ENCODE measurements around the gene RPUSD2. TPM values are rescaled to one million over a fixed set of nuclear protein-coding genes. Genes with fewer than 3 reads are reported as not detected.

Gene RPUSD2
- total and polyA plus RNA-seq, 2 experiments from 2014 or later, result 22.0 to 25.5 TPM

GRCh38 chr15:40545457-40545856, 23.6 kb upstream of the RPUSD2 start:
- no peak overlapping the region for H3K27ac Mint-ChIP-seq
- H3K4me1 Mint-ChIP-seq, result no peaks in the 10 kb centered on the region
- no peaks in the 10 kb centered on the region for H3K36me3 ChIP-seq (ENCODE audit: insufficient read depth)
- no peaks in the 10 kb centered on the region for H3K79me2 ChIP-seq (replicated peaks; ENCODE audit: insufficient read depth)
- H3K9me3 Mint-ChIP-seq, result no peaks in the 10 kb centered on the region
- no peaks in the 10 kb centered on the region for H3K9me2 ChIP-seq (ENCODE audit: insufficient read depth)
- no peaks in the 10 kb centered on the region for H3K27me3 ChIP-seq (ENCODE audit: insufficient read depth)
- no peak overlapping the region for H2AFZ ChIP-seq
- H3K27ac ChIP-seq (ENCODE audit: low read depth), result no peak overlapping the region
- no peak overlapping the region for H3K4me3 Mint-ChIP-seq
- TF ChIP-seq POLR2AphosphoS5 (IDR thresholded peaks at IDR 0.05; ENCODE audit: low read depth) (no peak), ZNF331 (CRISPR knock-in tag; IDR thresholded peaks at IDR 0.05; ENCODE audit: low read depth) (no peak), CTCF (conservative IDR thresholded peaks at IDR 0.05; ENCODE audit: low read depth in 2 of 2) (peak in 1 of 2 experiments; percentile 55; a peak in 3 of 4 replicates), EZH2 (IDR thresholded peaks at IDR 0.05; ENCODE audit: low read depth, unreplicated experiment) (no peak)
- H3K27me3 Mint-ChIP-seq (ENCODE audit: insufficient read depth, low read depth, poor library complexity), result peaks cover 5% of the 10 kb centered on the region
- no peaks in the 10 kb centered on the region for H3K4me1 ChIP-seq (ENCODE audit: insufficient read depth)
- peak; percentile 40 for DNase-seq (ENCODE audit: low spot score)
- H3K36me3 Mint-ChIP-seq (ENCODE audit: low read depth), result no peaks in the 10 kb centered on the region
- H3F3A ChIP-seq (replicated peaks; ENCODE audit: low read depth), result no peaks in the 10 kb centered on the region
- H3K4me2 ChIP-seq, result no peak overlapping the region
- peak; percentile 82 for ATAC-seq
- H4K20me1 ChIP-seq (replicated peaks; ENCODE audit: insufficient read depth), result no peaks in the 10 kb centered on the region; the same call in 1 of the 2 replicates
- no peak overlapping the region for H3K4me3 ChIP-seq

- Mint-ChIP-seq H3K9me3 (no peaks in the 10 kb centered on the region), H3K27ac (no peak overlapping the region)
Measured at GRCh38 chr15:40548610-40549009, 20.5 kb upstream of the RPUSD2 start.

GRCh38 chr15:40549894-40550293, 19.2 kb upstream of the RPUSD2 start:
- no peaks in the 10 kb centered on the region for H3K9me2 ChIP-seq (ENCODE audit: insufficient read depth)
- no peaks in the 10 kb centered on the region for H3F3A ChIP-seq (replicated peaks; ENCODE audit: low read depth)
- no peaks in the 10 kb centered on the region for H3K79me2 ChIP-seq (replicated peaks; ENCODE audit: insufficient read depth)
- Mint-ChIP-seq H3K9me3 (no peaks in the 10 kb centered on the region), H3K27me3 (ENCODE audit: insufficient read depth, low read depth, poor library complexity) (peaks cover 15% of the 10 kb centered on the region), H3K4me3 (no peak overlapping the region), H3K4me1 (peaks cover 23% of the 10 kb centered on the region), H3K27ac (no peak overlapping the region), H3K36me3 (ENCODE audit: low read depth) (peaks cover 7% of the 10 kb centered on the region; the same call in 1 of the 3 replicates)
- no peak overlapping the region for H3K4me3 ChIP-seq
- DNase-seq (ENCODE audit: low spot score), result no peak
- H4K20me1 ChIP-seq (replicated peaks; ENCODE audit: insufficient read depth), result no peaks in the 10 kb centered on the region; the same call in 1 of the 2 replicates
- H3K27me3 ChIP-seq (ENCODE audit: insufficient read depth), result no peaks in the 10 kb centered on the region
- H3K4me2 ChIP-seq, result no peak overlapping the region
- H2AFZ ChIP-seq, result no peak overlapping the region
- H3K36me3 ChIP-seq (ENCODE audit: insufficient read depth), result no peaks in the 10 kb centered on the region
- H3K4me1 ChIP-seq (ENCODE audit: insufficient read depth), result peaks cover 21% of the 10 kb centered on the region
- ATAC-seq, result no peak
- no peak overlapping the region for H3K27ac ChIP-seq (ENCODE audit: low read depth)
- TF ChIP-seq NANOG (IDR thresholded peaks at IDR 0.05; ENCODE audit: borderline replicate concordance), result no peak

More at GRCh38 chr15:40548610-40549009, 20.5 kb upstream of the RPUSD2 start:
- no peaks in the 10 kb centered on the region; the same call in 1 of the 2 replicates for H4K20me1 ChIP-seq (replicated peaks; ENCODE audit: insufficient read depth)
- no peak overlapping the region for H3K4me3 ChIP-seq
- H3K79me2 ChIP-seq (replicated peaks; ENCODE audit: insufficient read depth), result no peaks in the 10 kb centered on the region
- no peaks in the 10 kb centered on the region for H3K27me3 ChIP-seq (ENCODE audit: insufficient read depth)
- H3K27ac ChIP-seq (ENCODE audit: low read depth), result no peak overlapping the region
- Mint-ChIP-seq H3K4me1 (peaks cover 10% of the 10 kb centered on the region; the same call in 2 of the 3 replicates), H3K36me3 (ENCODE audit: low read depth) (peaks cover 4% of the 10 kb centered on the region; the same call in 1 of the 3 replicates), H3K4me3 (no peak overlapping the region), H3K27me3 (ENCODE audit: insufficient read depth, low read depth, poor library complexity) (peaks cover 9% of the 10 kb centered on the region)
- TF ChIP-seq ETS1 (IDR thresholded peaks at IDR 0.05) (no peak), EZH2phosphoT487 (IDR thresholded peaks at IDR 0.05; ENCODE audit: unreplicated experiment) (no peak)
- no peak for DNase-seq (ENCODE audit: low spot score)
- no peaks in the 10 kb centered on the region for H3K9me2 ChIP-seq (ENCODE audit: insufficient read depth)
- no peaks in the 10 kb centered on the region for H3F3A ChIP-seq (replicated peaks; ENCODE audit: low read depth)
- no peak overlapping the region for H3K4me2 ChIP-seq
- no peak for ATAC-seq
- no peaks in the 10 kb centered on the region for H3K36me3 ChIP-seq (ENCODE audit: insufficient read depth)
- H3K4me1 ChIP-seq (ENCODE audit: insufficient read depth), result peaks cover 10% of the 10 kb centered on the region; the same call in 1 of the 2 replicates
- no peak overlapping the region for H2AFZ ChIP-seq
